Adrenal gland (tissue), 12 donors: ENCODE results near the gene PRSS1. TPM values are rescaled to one million over a fixed set of nuclear protein-coding genes. Genes with fewer than 3 reads are reported as not detected.
"Not testable (repeated sequence)": the region's sequence is repeated elsewhere in the genome, so short reads cannot be mapped to it uniquely, and the experiment has no call there.

Source experiments
- DNase-seq, 7 donors: peaks; one replicate each; pipeline ENCODE4 v3.0.0-alpha.2; 2019 to 2020
- H3K27ac ChIP-seq, 5 donors: fragments of 200-600 bp; sonication (generic) in 4 of 5; 1 replicate in 3 of 5; 2 replicates in 2 of 5; pipeline versions ENCODE4 v1.5.1 to v1.8.0; 2016 to 2020; ENCODE audit warnings: mild to moderate bottlenecking in 1 of 5
- H3K27me3 ChIP-seq: fragments of 200-600 bp; 2 replicates; pipeline ENCODE4 v1.8.0; 2021
- H3K36me3 ChIP-seq, 2 donors: fragments of 200-600 bp; replicated peaks in 1 of 2; 1 replicate in 1 of 2; 2 replicates in 1 of 2; pipeline versions ENCODE4 v1.5.1 to v1.8.0; 2018 to 2022
- H3K4me1 ChIP-seq, 2 donors: fragments of 200-600 bp; replicated peaks in 1 of 2; 1 replicate in 1 of 2; 2 replicates in 1 of 2; pipeline versions ENCODE4 v1.5.1 to v1.8.0; 2018 to 2021
- H3K4me3 ChIP-seq, 4 donors: fragments of 200-600 bp; sonication (generic) in 3 of 4; one replicate each; pipeline ENCODE4 v1.5.1; 2016 to 2018
- H3K9me3 ChIP-seq, 3 donors: fragments of 200-600 bp; sonication (generic) in 1 of 3; replicated peaks in 1 of 3; 1 replicate in 2 of 3; 2 replicates in 1 of 3; pipeline versions ENCODE4 v1.5.1 to v1.8.0; 2016 to 2021
- CTCF ChIP-seq, 6 experiments: fragments of 450-650 bp in 4 of 6; fragments of 200-600 bp in 2 of 6; sonication (generic) in 1 of 6; IDR thresholded peaks; 1 replicate in 5 of 6; 2 replicates in 1 of 6; pipeline versions ENCODE4 v1.5.1 to v1.8.0; 2016 to 2021; ENCODE audit warnings: antibody characterized with exemption in 6 of 6, mild to moderate bottlenecking in 2 of 6, moderate library complexity in 1 of 6
- POLR2A ChIP-seq, 2 donors: fragments of 450-650 bp; IDR thresholded peaks; one replicate each; pipeline ENCODE4 v1.6.1; 2017; ENCODE audit warnings: antibody characterized with exemption in 2 of 2, mild to moderate bottlenecking in 2 of 2, moderate library complexity in 1 of 2
- WGBS, 4 donors: extraction: QIAGEN DNeasy Blood & Tissue Kit in 2 of 4; methylation state at CpG; one replicate each; pipeline versions ENCODE4 v1.1.5 to v1.1.7; 2013 to 2017; 5-methylcytosine and 5-hydroxymethylcytosine counted together
- intact Hi-C, 2 donors: fragments of 100-400 bp; cut with DNase I; formaldehyde crosslinking; loops; one replicate each; pipeline versions ENCODE4 v1.14.1 to v1.15.0; 2022 to 2023
- polyA plus RNA-seq, 3 donors: library from polyadenylated mRNA; stranded (reverse); fragments of 200-250 nt in 2 of 3; fragments of 350-450 nt in 1 of 3; fragmentation: Illumina TruSeq in 1 of 3; extraction: RNeasy Lipid Tissue Mini Kit (QIAGEN cat#74804) in 1 of 3; gene quantifications; one replicate each; pipeline ENCODE4 v1.2.3, GENCODE V29; 2013 to 2014
- total RNA-seq, 9 donors: library from RNA; depleted of rRNA in 4 of 9; stranded (reverse); fragments of >200 nt in 4 of 9; fragments of 120-200 nt in 1 of 9; fragmentation: NEBNext Ultra II Directional in 1 of 9; extraction: Animal tissue kit (Norgen Biotek cat#: 25700) in 1 of 9; gene quantifications; one replicate each; pipeline versions ENCODE4 v1.1.0 to v1.2.4, GENCODE V29; 2013 to 2023
- donor health status: healthy with polysubstance abuse.
- donor health status: Bipolar disorder and iron deficiency.
- donor health status: DM: yes; HTN: yes; CAD: no.
- donor health status: DM: no; HTN: no; CAD: no.
- donor health status: DM: no; HTN: no; CAD: no.
- donor health status: DM: yes; HTN: yes; CAD: no.

PRSS1 gene
- total and polyA plus RNA-seq, 12 donors: 3.2 to 15.4 (median 3.3) TPM; not detected in 7

GRCh38 chr7:142750321-142750938 lies 1.2 kb downstream of the PRSS1 start:
- Histone ChIP-seq H3K36me3 (no peaks in the 10 kb centered on the region), H3K27ac (no peak overlapping the region), H3K4me1 (no peaks in the 10 kb centered on the region), H3K4me3 (no peak overlapping the region), H3K9me3 (no peaks in the 10 kb centered on the region), H3K27me3 (no peaks in the 10 kb centered on the region)
- TF ChIP-seq POLR2A (IDR thresholded peaks at IDR 0.05): no peak
- TF ChIP-seq CTCF (IDR thresholded peaks at IDR 0.05): no peak
- intact Hi-C loops: no loop called here
- no peak for DNase-seq
- WGBS, 4 donors: 52 to 74% (median 64%) methylated on average over 5 to 9 of the region's 9 CpGs

- 81 to 87% (median 84%) methylated on average over 13 to 14 of the region's 14 CpGs for WGBS, 4 donors
- H3K9me3 ChIP-seq, H3K27ac ChIP-seq, H3K36me3 ChIP-seq, H3K4me3 ChIP-seq, intact Hi-C loops, H3K27me3 ChIP-seq, H3K4me1 ChIP-seq, DNase-seq: not testable (repeated sequence)
Observed at GRCh38 chr7:142751526-142752175, 2.4 kb downstream of the PRSS1 start.

- no peaks in the 10 kb centered on the region for H3K9me3 ChIP-seq
- intact Hi-C loops: no loop called here
- WGBS, 4 donors: 57 to 76% (median 64%) methylated on average over 3 of the region's 3 CpGs
- H3K36me3 ChIP-seq: no peaks in the 10 kb centered on the region
- no peak for DNase-seq
- no peaks in the 10 kb centered on the region for H3K4me1 ChIP-seq
- H3K27ac ChIP-seq: no peak overlapping the region
- H3K27me3 ChIP-seq: no peaks in the 10 kb centered on the region
- TF ChIP-seq CTCF (IDR thresholded peaks at IDR 0.05) (no peak), POLR2A (IDR thresholded peaks at IDR 0.05) (no peak)
- H3K4me3 ChIP-seq: no peak overlapping the region
Observed at GRCh38 chr7:142752376-142753225, 3.3 kb downstream of the PRSS1 start.

- 59 to 87% (median 78%) methylated on average over 8 of the region's 8 CpGs for WGBS, 4 donors
- H3K4me3 ChIP-seq: no peak overlapping the region
- intact Hi-C loops: no loop called here
- H3K27ac ChIP-seq: no peak overlapping the region
- no peak for TF ChIP-seq POLR2A (IDR thresholded peaks at IDR 0.05)
- no peaks in the 10 kb centered on the region for H3K36me3 ChIP-seq
- no peaks in the 10 kb centered on the region for H3K27me3 ChIP-seq
- no peak for DNase-seq
- H3K4me1 ChIP-seq: no peaks in the 10 kb centered on the region
- H3K9me3 ChIP-seq: no peaks in the 10 kb centered on the region
Observed at GRCh38 chr7:142753366-142753765, 4.1 kb downstream of the PRSS1 start.

GRCh38 chr7:142753925-142754491 lies 4.7 kb downstream of the PRSS1 start:
- H3K4me1 ChIP-seq, H3K27ac ChIP-seq, DNase-seq, H3K4me3 ChIP-seq, H3K9me3 ChIP-seq, H3K27me3 ChIP-seq, intact Hi-C loops, H3K36me3 ChIP-seq: not testable (repeated sequence)
- 64 to 80% (median 70%) methylated on average over 3 to 5 of the region's 5 CpGs for WGBS, 4 donors
